ENCODE results near the gene S100A6. TPM values are rescaled to one million over a fixed set of nuclear protein-coding genes. Genes with fewer than 3 reads are reported as not detected.

S100A6 gene
- total and polyA plus RNA-seq, 4 experiments from 2014 or later, result 342 to 918 (median 602) TPM

DNA sequence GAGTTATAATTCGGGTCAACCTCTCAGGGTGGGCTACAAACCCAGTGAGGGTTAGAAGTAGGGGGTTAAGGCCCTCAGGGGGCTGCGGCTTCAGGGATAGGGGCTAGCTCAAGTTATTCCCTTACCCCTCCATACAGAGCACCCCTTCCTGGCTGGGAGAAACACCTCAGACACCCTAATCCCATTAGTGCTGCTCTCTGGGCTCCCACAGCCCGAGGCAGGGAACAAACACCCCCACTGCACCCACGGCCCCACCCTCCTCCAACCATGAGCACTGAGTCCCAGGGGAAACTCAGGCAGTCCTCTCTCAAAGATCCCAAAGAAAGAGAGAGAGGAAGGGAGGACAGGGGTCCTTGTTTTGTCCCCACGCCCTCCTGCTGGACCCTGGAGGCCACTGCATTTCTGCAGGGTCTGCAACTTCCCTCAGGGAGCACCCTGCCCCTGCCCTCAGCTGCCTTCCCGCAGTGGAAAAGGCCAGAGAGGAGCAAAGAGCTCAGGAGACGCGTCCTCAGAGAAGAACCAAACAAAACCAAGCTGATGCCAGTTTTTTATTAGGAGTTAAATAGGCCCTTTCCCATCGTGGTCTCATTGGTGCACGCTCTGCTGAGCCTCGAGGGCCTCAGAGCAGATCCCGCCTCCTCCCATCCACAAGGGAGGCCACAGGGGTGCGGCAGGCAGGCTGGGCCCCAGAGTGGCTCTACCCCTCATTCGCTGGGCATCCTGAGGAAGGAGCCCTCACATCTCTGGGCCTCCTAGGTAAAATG, 11.2 kb upstream of the S100A6 start:
- H3K4me1 Mint-ChIP-seq, result peaks cover 34 to 69% (median 54%) of the 10 kb centered on the region in 4 donors

DNA sequence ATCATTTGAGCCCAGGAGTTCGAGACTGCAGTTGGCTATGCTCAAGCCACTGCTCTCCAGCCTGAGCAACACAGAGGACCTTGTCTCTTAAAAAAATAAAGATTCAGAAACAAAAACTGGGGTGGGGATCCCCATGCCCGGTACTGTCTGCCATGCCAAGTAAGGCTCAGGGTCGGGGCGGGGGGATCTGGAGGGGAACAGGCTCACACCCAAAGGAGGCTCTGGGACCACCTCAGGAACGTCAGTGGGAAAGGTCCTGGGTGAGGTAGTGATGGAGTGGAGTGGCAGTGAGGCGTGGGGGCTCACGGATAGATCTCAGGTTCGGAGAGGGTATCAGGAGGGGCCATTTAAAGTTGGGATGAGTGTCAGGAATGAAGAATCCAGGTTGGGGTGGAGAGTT, 10.6 kb upstream of the S100A6 start:
- no peak for DNase-seq
- ChIA-PET CTCF (ENCODE audit: partially characterized antibody) (interaction anchor here (0.7 to 9.6 kb wide), 11 partner anchors 13 to 88 kb away, joined by 3 to 213 read pairs (median 6); partner anchors contain the start of genes CHTOP, S100A2 and S100A6), POLR2A (ENCODE audit: partially characterized antibody) (interaction anchor here (0.8 to 9.7 kb wide), 11 partner anchors 10 to 419 kb away, joined by 3 to 631 read pairs (median 5); partner anchors contain the start of genes CHTOP, S100A14, S100A2 and S100A6)
- H3K9me3 Mint-ChIP-seq, result no peaks in the 10 kb centered on the region
- intact Hi-C loops (cut with micrococcal nuclease), result loop anchor here (2.0 kb wide), 1 partner anchor 14 kb away; no protein-coding TSS in a partner anchor
- H3K27me3 ChIP-seq (ENCODE audit: insufficient read depth, low read length), result no peaks in the 10 kb centered on the region
- peak overlapping the region; percentile 74 for H3K27ac ChIP-seq (ENCODE audit: low read depth, low read length)
- peaks cover 26 to 33% of the 10 kb centered on the region in 2 donors for H3K36me3 Mint-ChIP-seq
- peak overlapping the region; percentile 93 to 98 (median 97) for H3K27ac Mint-ChIP-seq
- peaks cover 20% of the 10 kb centered on the region for H3K36me3 ChIP-seq (ENCODE audit: insufficient read depth, low read length)
- peaks cover 60% of the 10 kb centered on the region for H3K4me1 ChIP-seq (ENCODE audit: insufficient read depth, low read length)
- H3K9me3 ChIP-seq (ENCODE audit: control insufficient read depth in 1 of 2, low read length in 2 of 2), result no peaks in the 10 kb centered on the region
- peak overlapping the region; percentile 71 to 79 for H3K4me3 ChIP-seq (ENCODE audit: low read length in 2 of 2)
- peaks cover 39 to 75% (median 60%) of the 10 kb centered on the region in 4 donors for H3K4me1 Mint-ChIP-seq
- no peaks in the 10 kb centered on the region for H3K27me3 Mint-ChIP-seq
- peak overlapping the region; percentile 96 to 99 (median 98) for H3K4me3 Mint-ChIP-seq

More for the DNA sequence above, 11.2 kb upstream of the S100A6 start:
- intact Hi-C loops (cut with micrococcal nuclease), result loop anchor here (2.0 kb wide), 1 partner anchor 14 kb away; no protein-coding TSS in a partner anchor
- peak overlapping the region in 7 of 8 donors; percentile 48 to 99 (median 96) for H3K4me3 Mint-ChIP-seq
- no peak for DNase-seq
- no peaks in the 10 kb centered on the region for H3K9me3 Mint-ChIP-seq
- peaks cover 26 to 33% of the 10 kb centered on the region in 2 donors for H3K36me3 Mint-ChIP-seq
- Histone ChIP-seq H3K4me1 (ENCODE audit: insufficient read depth, low read length) (peaks cover 54% of the 10 kb centered on the region), H3K36me3 (ENCODE audit: insufficient read depth, low read length) (peaks cover 20% of the 10 kb centered on the region), H3K27ac (ENCODE audit: low read depth, low read length) (peak overlapping the region; percentile 74), H3K4me3 (ENCODE audit: low read length in 2 of 2) (peak overlapping the region in 1 of 2 donors; percentile 79), H3K9me3 (ENCODE audit: control insufficient read depth in 1 of 2, low read length in 2 of 2) (no peaks in the 10 kb centered on the region), H3K27me3 (ENCODE audit: insufficient read depth, low read length) (no peaks in the 10 kb centered on the region)
- CTCF ChIA-PET (ENCODE audit: partially characterized antibody), result interaction anchor here (0.7 to 9.6 kb wide), 6 partner anchors 13 to 39 kb away, joined by 3 to 213 read pairs (median 22); partner anchors contain the start of genes S100A2 and S100A6
- peak overlapping the region; percentile 93 to 98 (median 97) for H3K27ac Mint-ChIP-seq
- H3K27me3 Mint-ChIP-seq, result no peaks in the 10 kb centered on the region
- POLR2A ChIA-PET (ENCODE audit: partially characterized antibody), result interaction anchor here (1.1 to 9.7 kb wide), 5 partner anchors 11 to 87 kb away, joined by 3 to 631 read pairs (median 34); partner anchors contain the start of genes CHTOP, S100A2 and S100A6

DNA sequence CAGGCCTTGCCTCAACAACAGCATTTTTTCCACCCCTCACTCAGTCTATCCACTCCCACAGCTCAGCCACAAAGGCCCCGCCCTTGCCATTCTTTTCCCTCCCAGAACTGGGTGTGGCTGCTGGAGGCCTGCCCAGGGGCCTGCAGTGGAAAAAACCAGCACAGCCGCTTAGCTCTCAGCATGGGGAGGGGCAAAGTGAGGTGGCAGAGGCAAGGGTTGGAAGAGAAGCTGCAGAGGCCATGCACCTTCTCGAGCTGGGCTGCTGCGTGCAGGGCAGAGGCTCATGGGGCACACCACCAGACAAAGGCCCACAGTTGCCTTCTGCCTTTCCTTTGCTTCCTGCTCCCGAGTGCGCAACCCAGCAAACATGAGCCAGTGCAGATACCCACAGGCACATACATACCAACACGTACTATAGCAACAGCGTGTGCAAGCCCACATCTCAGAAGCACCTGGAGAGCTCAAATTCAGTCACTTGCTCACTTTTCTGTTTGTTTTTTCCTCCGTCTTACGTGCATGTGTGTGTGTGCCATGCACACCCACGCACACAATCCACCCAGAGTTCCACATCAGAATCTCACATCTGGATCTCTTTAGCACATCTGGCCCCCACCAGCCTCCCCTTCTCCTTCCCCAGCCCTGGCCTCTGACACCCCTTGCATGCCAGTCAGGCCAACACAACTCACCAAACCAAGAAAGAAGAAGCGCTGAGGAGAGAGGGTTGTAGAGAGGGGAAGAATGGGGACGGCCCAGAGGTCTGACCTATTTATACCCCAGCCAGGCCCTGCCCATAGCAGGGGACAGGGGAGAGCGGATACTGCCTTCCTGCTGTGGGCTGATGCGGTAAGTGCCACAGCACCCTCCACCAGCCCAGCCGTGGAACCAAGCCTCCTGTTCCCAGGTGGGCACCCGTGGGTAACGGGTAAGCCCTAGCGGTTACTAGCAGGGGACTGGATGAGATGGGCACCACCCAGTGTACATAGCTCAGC, 9.6 kb upstream of the S100A6 start, which contains the start of gene S100A4:
Gene S100A4, minus strand, starts transcription at position 740 of the 989 bp plus-strand sequence. CDS start 1,012 bp downstream, outside the sequence.
- intact Hi-C loops (cut with micrococcal nuclease), result loop anchor here (1.0 to 2.0 kb wide), 4 partner anchors 9 to 89 kb away; partner anchors contain the start of gene CHTOP
- CTCF ChIA-PET (ENCODE audit: partially characterized antibody), result interaction anchor here (0.8 to 9.6 kb wide), 14 partner anchors 8 to 89 kb away, joined by 3 to 213 read pairs (median 6); partner anchors contain the start of genes CHTOP, S100A2 and S100A6
- Histone ChIP-seq H3K27ac (ENCODE audit: low read depth, low read length) (peak within 1 kb of the TSS; percentile 74), H3K4me3 (ENCODE audit: low read length in 2 of 2) (peak within 1 kb of the TSS; percentile 71 to 79), H3K27me3 (ENCODE audit: insufficient read depth, low read length) (no peaks in the 10 kb centered on the region), H3K4me1 (ENCODE audit: insufficient read depth, low read length) (peaks cover 70% of the 10 kb centered on the region), H3K36me3 (ENCODE audit: insufficient read depth, low read length) (peaks cover 20% of the 10 kb centered on the region), H3K9me3 (ENCODE audit: control insufficient read depth in 1 of 2, low read length in 2 of 2) (no peaks in the 10 kb centered on the region)
- no peaks in the 10 kb centered on the region for H3K27me3 Mint-ChIP-seq
- POLR2A ChIA-PET (ENCODE audit: partially characterized antibody), result interaction anchor here (0.7 to 9.7 kb wide), 20 partner anchors 11 to 420 kb away, joined by 3 to 631 read pairs (median 6); partner anchors contain the start of genes CHTOP, S100A14, S100A2 and S100A6
- H3K4me3 Mint-ChIP-seq, result peak within 1 kb of the TSS; percentile 96 to 99 (median 98)
- no peaks in the 10 kb centered on the region for H3K9me3 Mint-ChIP-seq
- peak within 1 kb of the TSS; percentile 93 to 98 (median 97) for H3K27ac Mint-ChIP-seq
- H3K4me1 Mint-ChIP-seq, result peaks cover 49 to 81% (median 68%) of the 10 kb centered on the region in 4 donors
- H3K36me3 Mint-ChIP-seq, result peaks cover 26 to 38% of the 10 kb centered on the region in 2 donors
- peak; percentile 84 to 92 (median 89) for DNase-seq

DNA sequence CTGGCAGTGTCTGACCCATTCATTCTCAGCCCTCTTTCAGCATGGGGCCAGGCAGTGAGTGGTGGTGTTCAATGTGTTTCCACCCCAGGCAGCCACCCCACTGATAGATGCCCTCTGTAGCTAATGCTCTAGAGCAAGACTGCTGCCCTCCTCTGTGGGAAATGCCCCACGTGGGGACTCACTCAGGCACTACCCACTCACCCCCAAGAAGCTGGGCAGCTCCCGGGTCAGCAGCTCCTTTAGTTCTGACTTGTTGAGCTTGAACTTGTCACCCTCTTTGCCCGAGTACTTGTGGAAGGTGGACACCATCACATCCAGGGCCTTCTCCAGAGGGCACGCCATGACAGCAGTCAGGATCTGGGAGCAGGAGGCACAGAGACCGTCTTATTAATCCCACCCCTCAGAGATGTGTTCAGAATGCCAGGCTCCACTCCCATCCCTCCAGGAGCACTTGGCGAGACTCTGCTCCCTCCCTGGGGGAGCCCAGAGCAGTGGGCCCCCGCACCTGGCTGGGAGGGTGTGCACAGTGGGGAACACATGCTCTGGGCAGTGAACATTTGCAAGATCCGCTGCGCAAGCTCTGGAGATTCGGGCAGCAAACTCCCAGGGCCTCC, 8.8 kb upstream of the S100A6 start:
- H3K4me3 ChIP-seq (ENCODE audit: low read length in 2 of 2), result peak overlapping the region; percentile 71 to 79
- no peaks in the 10 kb centered on the region for H3K9me3 Mint-ChIP-seq
- no peak for DNase-seq
- H3K27me3 ChIP-seq (ENCODE audit: insufficient read depth, low read length), result no peaks in the 10 kb centered on the region
- ChIA-PET POLR2A (ENCODE audit: partially characterized antibody) (interaction anchor here (0.7 to 9.7 kb wide), 16 partner anchors 10 to 401 kb away, joined by 3 to 631 read pairs (median 6); partner anchors contain the start of genes CHTOP, S100A14, S100A2 and S100A6), CTCF (ENCODE audit: partially characterized antibody) (interaction anchor here (0.8 to 9.6 kb wide), 10 partner anchors 8 to 90 kb away, joined by 3 to 213 read pairs (median 6); partner anchors contain the start of genes CHTOP, S100A2 and S100A6)
- peak overlapping the region; percentile 74 for H3K27ac ChIP-seq (ENCODE audit: low read depth, low read length)
- no peaks in the 10 kb centered on the region for H3K27me3 Mint-ChIP-seq
- intact Hi-C loops (cut with micrococcal nuclease), result loop anchor here (1.0 to 2.0 kb wide), 3 partner anchors 8 to 90 kb away; partner anchors contain the start of gene CHTOP
- peaks cover 26 to 38% of the 10 kb centered on the region in 2 donors for H3K36me3 Mint-ChIP-seq
- peaks cover 20% of the 10 kb centered on the region for H3K36me3 ChIP-seq (ENCODE audit: insufficient read depth, low read length)
- H3K4me1 ChIP-seq (ENCODE audit: insufficient read depth, low read length), result peaks cover 78% of the 10 kb centered on the region
- H3K4me3 Mint-ChIP-seq, result peak overlapping the region; percentile 96 to 99 (median 98)
- peak overlapping the region; percentile 93 to 98 (median 97) for H3K27ac Mint-ChIP-seq
- H3K4me1 Mint-ChIP-seq, result peaks cover 57 to 87% (median 75%) of the 10 kb centered on the region in 4 donors
- no peaks in the 10 kb centered on the region for H3K9me3 ChIP-seq (ENCODE audit: control insufficient read depth in 1 of 2, low read length in 2 of 2)

DNA sequence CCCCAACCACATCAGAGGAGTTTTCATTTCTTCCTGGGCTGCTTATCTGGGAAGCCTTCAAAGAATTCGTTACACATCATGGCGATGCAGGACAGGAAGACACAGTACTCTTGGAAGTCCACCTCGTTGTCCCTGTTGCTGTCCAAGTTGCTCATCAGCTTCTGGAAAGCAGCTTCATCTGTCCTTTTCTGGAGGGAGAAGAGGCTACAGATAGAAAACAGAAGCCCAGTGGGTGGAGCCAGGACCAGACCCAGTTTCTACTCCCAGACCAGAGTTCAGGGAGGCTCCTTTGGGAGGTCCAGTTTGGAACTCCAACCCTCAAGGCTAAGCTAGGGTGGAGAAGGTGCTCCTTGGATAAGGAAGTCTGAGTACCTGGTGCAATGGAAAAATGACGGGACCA, 7.9 kb upstream of the S100A6 start:
- H3K36me3 ChIP-seq (ENCODE audit: insufficient read depth, low read length), result peaks cover 20% of the 10 kb centered on the region
- peak overlapping the region; percentile 96 to 99 (median 98) for H3K4me3 Mint-ChIP-seq
- peaks cover 26 to 38% of the 10 kb centered on the region in 2 donors for H3K36me3 Mint-ChIP-seq
- ChIA-PET CTCF (ENCODE audit: partially characterized antibody) (interaction anchor here (2.0 to 9.6 kb wide), 6 partner anchors 10 to 91 kb away, joined by 6 to 213 read pairs (median 24); partner anchors contain the start of genes CHTOP, S100A2 and S100A6), POLR2A (ENCODE audit: partially characterized antibody) (interaction anchor here (0.6 to 9.7 kb wide), 6 partner anchors 9 to 41 kb away, joined by 3 to 631 read pairs (median 7); partner anchors contain the start of genes S100A2 and S100A6)
- H3K4me3 ChIP-seq (ENCODE audit: low read length in 2 of 2), result peak overlapping the region; percentile 71 to 79
- intact Hi-C loops (cut with micrococcal nuclease), result loop anchor here (2.0 kb wide), 1 partner anchor 91 kb away; the partner anchor contains the start of gene CHTOP
- peak overlapping the region; percentile 93 to 98 (median 97) for H3K27ac Mint-ChIP-seq
- H3K27ac ChIP-seq (ENCODE audit: low read depth, low read length), result peak overlapping the region; percentile 74
- H3K9me3 Mint-ChIP-seq, result no peaks in the 10 kb centered on the region
- peaks cover 60 to 89% (median 78%) of the 10 kb centered on the region in 4 donors for H3K4me1 Mint-ChIP-seq
- H3K9me3 ChIP-seq (ENCODE audit: control insufficient read depth in 1 of 2, low read length in 2 of 2), result no peaks in the 10 kb centered on the region
- H3K27me3 ChIP-seq (ENCODE audit: insufficient read depth, low read length), result no peaks in the 10 kb centered on the region
- H3K27me3 Mint-ChIP-seq, result no peaks in the 10 kb centered on the region
- peaks cover 80% of the 10 kb centered on the region for H3K4me1 ChIP-seq (ENCODE audit: insufficient read depth, low read length)
- DNase-seq, result no peak

Data from CD4-positive, alpha-beta memory T cell (primary cell).